ENCODE measurements around the gene EHD3.

The EHD3 gene

DNA sequence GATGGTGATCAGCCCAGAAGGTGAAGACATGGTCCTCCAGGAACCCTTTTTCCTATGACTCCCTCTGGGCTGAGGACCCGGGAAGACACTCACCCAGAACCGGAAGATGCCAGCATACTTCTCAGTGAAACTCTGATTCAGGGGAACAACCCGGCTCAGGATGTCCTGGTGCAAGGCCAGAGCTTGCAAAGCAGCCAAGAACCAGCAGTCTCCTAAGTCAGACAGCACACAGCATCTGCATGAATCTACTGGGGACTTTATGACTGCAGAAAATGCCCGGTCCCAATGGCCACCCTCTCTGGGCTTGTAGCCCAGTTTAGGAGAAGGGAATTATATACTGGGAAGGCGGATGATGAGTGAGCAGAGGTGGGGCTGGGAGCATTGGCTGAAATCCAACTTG, 31.9 kb upstream of the EHD3 start:
- H3K4me1 Mint-ChIP-seq: peaks cover under 1% of the 10 kb centered on the region
- H3K27me3 Mint-ChIP-seq: no peaks in the 10 kb centered on the region
- DNase-seq (ENCODE audit: low spot score in 2 of 2) (no peak), ATAC-seq (ENCODE audit: low read depth) (no peak)
- H3K4me3 Mint-ChIP-seq: no peak overlapping the region
- peaks cover 12% of the 10 kb centered on the region for H3K36me3 Mint-ChIP-seq
- H3K9me3 Mint-ChIP-seq: peaks cover 2% of the 10 kb centered on the region
- no peak overlapping the region for H3K27ac Mint-ChIP-seq

DNA sequence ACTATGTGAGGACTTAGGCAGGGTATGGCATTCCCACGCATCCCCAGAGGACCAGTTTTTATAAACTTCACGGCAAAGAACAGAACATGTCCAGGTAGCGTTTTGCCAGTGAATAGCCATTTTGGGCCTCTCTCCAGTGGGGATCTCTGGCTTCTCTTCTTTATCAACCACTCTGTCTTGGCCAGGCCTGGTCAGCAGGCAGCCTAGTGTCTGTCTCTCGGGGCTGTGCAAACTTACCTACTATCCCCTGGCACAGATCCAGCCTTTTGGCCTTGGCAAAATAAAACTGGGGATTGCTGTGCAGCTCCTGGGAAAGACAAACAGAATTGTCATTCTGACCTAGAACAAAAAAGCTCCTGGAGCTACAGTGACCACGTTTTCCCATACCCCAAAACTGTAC, 31.1 kb upstream of the EHD3 start:
- DNase-seq (ENCODE audit: low spot score in 2 of 2) (no peak), ATAC-seq (ENCODE audit: low read depth) (no peak)
- H3K27me3 Mint-ChIP-seq: no peaks in the 10 kb centered on the region
- H3K36me3 Mint-ChIP-seq: peaks cover 8% of the 10 kb centered on the region
- no peak overlapping the region for H3K4me3 Mint-ChIP-seq
- peaks cover 4% of the 10 kb centered on the region for H3K4me1 Mint-ChIP-seq
- H3K27ac Mint-ChIP-seq: no peak overlapping the region
- H3K9me3 Mint-ChIP-seq: peaks cover 2% of the 10 kb centered on the region

DNA sequence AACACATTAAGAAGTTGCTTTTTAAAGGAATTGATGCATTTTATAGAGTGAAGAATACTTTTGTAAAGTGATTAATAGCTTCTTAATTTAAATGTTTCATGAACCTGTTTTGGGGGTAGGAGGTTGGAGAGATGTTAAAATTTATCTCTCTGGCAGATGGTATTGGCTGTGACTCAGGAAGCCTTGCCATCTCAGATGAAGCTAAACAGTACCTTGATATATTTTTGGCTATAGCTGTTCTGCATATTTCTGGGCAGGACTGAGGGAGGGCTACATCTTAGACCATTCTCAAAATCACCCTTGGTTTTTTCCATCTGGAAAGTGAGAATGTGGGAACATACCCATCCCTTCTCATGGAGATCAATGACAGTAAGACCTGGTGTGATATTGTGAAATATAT, 30.0 kb upstream of the EHD3 start:
- Mint-ChIP-seq H3K4me1 (peaks cover 11% of the 10 kb centered on the region), H3K4me3 (no peak overlapping the region), H3K9me3 (peaks cover 1% of the 10 kb centered on the region), H3K27ac (no peak overlapping the region), H3K27me3 (no peaks in the 10 kb centered on the region), H3K36me3 (peaks cover 5% of the 10 kb centered on the region)
- no peak for ATAC-seq (ENCODE audit: low read depth)
- DNase-seq (ENCODE audit: low spot score in 2 of 2): no peak

DNA sequence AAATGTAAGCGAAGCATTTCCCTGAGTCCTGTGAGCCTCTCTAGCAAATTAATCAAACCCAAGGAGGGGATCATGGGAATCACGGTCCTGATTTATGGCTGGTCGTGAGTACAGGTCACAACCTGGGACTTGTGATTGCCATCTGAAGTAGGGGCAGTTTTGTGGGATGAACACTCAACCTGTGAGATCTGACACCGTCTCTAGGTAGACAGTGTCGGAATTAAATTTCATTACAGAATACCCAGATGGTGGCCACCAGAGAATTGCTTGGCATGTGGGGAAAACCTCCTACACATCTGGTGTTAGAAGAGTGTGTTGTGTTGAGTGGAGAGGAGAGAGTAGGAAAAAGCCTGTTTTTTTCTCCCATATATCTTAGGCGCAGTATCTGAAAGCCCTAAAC, 29.2 kb upstream of the EHD3 start:
- Mint-ChIP-seq H3K9me3 (no peaks in the 10 kb centered on the region), H3K4me3 (no peak overlapping the region), H3K27me3 (no peaks in the 10 kb centered on the region), H3K36me3 (peaks cover 2% of the 10 kb centered on the region), H3K4me1 (peaks cover 13% of the 10 kb centered on the region), H3K27ac (no peak overlapping the region)
- no peak for DNase-seq (ENCODE audit: low spot score in 2 of 2)
- ATAC-seq (ENCODE audit: low read depth): no peak

DNA sequence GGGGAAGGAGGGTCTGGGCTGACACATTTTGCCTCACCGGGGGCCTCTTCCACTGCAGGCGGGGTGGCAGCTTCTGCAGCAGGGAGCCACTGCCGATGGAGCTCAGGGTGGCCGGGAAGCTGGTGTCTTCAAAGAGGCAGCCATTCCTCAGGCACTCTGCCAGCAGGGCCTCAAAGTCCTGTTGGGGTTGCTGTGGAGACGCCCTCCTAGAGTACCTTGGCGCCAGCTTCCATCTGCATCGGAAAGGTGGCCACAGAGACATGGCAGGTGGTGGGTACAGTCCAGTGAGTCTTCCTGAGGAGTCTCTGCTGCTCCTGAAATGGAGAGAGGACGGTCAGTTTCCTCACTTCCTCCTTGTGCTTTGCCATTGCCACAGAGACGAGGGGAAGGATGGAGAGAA, 28.8 kb upstream of the EHD3 start:
- Mint-ChIP-seq H3K27me3 (no peaks in the 10 kb centered on the region), H3K4me3 (no peak overlapping the region), H3K9me3 (no peaks in the 10 kb centered on the region), H3K4me1 (peaks cover 13% of the 10 kb centered on the region), H3K36me3 (peaks cover 2% of the 10 kb centered on the region), H3K27ac (no peak overlapping the region)
- DNase-seq (ENCODE audit: low spot score in 2 of 2) (no peak), ATAC-seq (ENCODE audit: low read depth) (no peak)

DNA sequence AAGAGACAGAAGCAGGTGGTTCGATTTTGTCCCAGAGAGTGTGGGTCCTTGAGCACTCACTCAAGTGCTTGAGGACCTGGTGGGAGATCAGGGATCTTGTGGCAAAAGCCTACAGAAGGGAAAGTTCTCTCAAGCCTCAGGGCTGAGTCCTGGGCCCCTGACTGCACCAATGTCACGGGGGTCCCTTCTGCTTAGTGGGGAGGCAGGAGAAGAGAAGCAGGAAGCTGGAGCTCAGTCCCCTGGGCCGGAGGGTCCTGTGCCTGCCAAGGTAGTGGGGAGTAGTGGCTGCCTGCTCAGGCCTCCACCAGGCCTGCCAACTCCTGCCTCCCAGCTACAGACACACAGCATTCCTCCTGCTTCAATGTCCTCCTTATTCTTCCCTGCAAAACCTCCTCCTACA, 28.3 kb upstream of the EHD3 start:
- H3K27ac Mint-ChIP-seq: no peak overlapping the region
- DNase-seq (ENCODE audit: low spot score in 2 of 2) (no peak), ATAC-seq (ENCODE audit: low read depth) (no peak)
- H3K4me3 Mint-ChIP-seq: no peak overlapping the region
- peaks cover 2% of the 10 kb centered on the region for H3K36me3 Mint-ChIP-seq
- peaks cover 13% of the 10 kb centered on the region for H3K4me1 Mint-ChIP-seq
- no peaks in the 10 kb centered on the region for H3K9me3 Mint-ChIP-seq
- H3K27me3 Mint-ChIP-seq: no peaks in the 10 kb centered on the region

DNA sequence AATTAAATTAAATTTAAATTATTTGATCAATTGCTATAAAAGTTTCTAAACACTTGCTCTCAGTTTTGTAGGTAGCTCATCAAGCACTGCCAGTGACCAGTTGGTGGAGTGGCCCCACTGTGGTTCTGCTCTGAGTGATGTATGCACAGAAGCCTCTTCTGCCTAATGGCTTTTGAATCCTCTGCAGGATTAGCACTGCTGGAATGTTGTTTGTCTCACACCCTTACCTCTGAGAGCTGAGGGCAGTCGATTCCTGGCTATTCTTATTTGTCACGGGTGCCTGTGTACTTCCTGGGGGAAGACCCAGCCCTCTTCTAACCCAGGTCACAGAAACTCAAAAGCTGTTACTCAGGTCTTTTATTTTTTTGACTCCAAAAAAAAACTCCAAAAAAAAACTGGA, 26.2 kb upstream of the EHD3 start:
- peaks cover 15% of the 10 kb centered on the region for H3K4me1 Mint-ChIP-seq
- no peaks in the 10 kb centered on the region for H3K36me3 Mint-ChIP-seq
- peak; percentile 59 for ATAC-seq (ENCODE audit: low read depth)
- no peak overlapping the region for H3K27ac Mint-ChIP-seq
- no peak for DNase-seq (ENCODE audit: low spot score in 2 of 2)
- no peaks in the 10 kb centered on the region for H3K27me3 Mint-ChIP-seq
- no peaks in the 10 kb centered on the region for H3K9me3 Mint-ChIP-seq
- no peak overlapping the region for H3K4me3 Mint-ChIP-seq

DNA sequence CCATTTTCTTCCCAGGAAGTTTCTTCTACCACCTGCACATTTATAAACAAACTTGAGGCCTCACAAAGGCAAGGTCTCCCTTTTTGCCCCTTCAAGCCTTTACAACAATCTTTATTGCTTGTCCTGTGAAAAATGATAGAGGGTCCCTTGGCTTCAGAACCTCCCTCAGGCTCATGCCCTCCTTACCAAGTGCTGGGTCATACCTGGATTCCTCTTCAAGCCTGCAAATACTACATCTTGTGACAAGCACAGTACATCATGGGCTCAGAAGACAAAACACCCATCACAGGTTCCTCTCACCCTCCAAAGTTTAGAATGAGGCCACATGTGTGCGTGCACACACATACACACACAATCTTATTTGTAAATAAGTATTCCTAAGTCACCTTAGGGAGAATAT, 25.7 kb upstream of the EHD3 start:
- no peak for ATAC-seq (ENCODE audit: low read depth)
- no peaks in the 10 kb centered on the region for H3K27me3 Mint-ChIP-seq

DNA sequence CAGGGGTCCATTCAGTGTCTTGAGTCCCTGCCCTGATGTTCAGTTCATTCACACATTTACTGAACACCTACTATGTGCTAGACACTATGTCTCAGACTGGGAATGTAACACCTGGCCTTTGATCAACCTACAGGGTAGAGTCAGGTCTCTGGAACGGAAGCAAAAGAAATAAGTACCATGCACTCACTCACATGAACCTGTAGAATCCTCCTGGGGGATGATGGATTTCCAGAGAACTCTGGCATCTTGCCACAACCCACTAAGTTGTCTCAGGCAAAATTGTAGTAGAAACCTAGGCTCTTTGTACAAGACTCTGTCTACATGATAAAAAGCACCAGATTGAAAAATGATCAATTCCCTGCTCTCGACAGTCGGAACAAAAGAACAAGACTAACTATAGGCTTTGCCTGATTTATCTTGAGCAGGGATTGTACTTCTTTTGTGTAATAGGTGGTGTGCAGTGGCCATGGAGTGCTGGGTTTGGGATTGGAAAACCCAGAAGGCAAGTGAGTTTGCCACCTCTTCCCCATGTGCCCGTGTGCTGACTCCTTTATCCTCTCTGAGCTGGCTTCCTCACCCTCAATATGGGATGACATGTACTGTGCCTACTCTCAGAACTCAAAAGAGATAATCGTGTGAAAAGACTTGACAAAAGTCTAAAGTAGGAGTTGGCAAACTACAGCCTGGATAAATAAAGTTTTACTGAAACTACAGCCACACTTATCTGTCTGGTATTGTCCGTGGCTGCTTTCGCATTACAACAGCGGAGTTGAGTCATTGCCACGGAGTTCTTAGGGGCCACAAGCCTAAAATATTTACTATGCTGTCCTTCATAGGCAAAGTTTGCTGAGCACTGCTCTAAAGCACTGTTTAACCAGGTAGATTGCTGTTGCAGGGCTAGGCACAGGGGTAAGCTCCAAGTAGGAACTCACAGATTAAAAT, 21.0 kb upstream of the EHD3 start:
- H3K4me3 Mint-ChIP-seq: no peak overlapping the region
- no peaks in the 10 kb centered on the region for H3K9me3 Mint-ChIP-seq
- H3K4me1 Mint-ChIP-seq: peaks cover 49% of the 10 kb centered on the region
- no peaks in the 10 kb centered on the region for H3K36me3 Mint-ChIP-seq
- DNase-seq (ENCODE audit: low spot score in 2 of 2) (no peak), ATAC-seq (ENCODE audit: low read depth) (no peak)
- no peaks in the 10 kb centered on the region for H3K27me3 Mint-ChIP-seq
- H3K27ac Mint-ChIP-seq: no peak overlapping the region

More for the DNA sequence above, 25.7 kb upstream of the EHD3 start:
- DNase-seq (ENCODE audit: low spot score in 2 of 2): no peak
- Mint-ChIP-seq H3K9me3 (no peaks in the 10 kb centered on the region), H3K4me1 (peaks cover 15% of the 10 kb centered on the region), H3K36me3 (no peaks in the 10 kb centered on the region), H3K27ac (no peak overlapping the region), H3K4me3 (peak overlapping the region; percentile 9)

DNA sequence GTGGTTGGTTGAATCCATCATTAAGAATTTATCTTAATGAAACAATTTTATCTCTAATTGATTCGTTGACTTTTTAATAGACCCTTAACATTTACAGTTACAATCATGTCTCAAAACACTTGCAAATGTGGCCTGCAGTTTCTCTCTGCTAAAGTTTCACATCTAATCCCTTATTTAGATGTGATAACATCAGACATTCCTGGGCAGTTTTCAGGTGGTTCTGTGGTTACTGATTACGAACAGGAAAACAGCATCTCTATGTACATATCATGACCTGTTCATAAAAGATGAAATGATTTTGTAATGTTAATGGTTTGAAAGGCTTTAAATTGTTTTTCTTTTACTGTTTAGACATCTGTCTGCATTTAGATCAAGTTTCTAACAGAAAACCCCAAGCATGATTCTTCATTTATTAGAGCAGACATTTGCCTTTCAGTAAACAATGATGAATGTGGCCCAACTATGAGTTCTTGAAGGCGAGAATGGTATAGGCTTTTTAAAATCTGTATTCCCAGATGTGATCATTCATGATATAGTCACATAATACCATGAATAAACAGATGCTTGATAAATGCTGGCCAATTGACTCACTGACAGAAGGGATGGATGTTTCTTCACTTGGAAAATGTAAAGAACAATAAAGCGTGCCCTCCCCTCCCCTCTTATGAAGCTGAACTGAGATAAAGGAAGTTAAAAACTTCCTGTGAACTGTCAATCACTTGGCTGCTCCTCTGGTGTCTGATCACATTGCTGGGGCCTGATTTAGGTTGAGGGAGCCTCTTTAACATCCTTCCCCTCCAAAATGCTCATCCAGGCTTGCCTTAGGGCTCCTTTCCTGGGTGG, 20.1 kb upstream of the EHD3 start:
- peaks cover 51% of the 10 kb centered on the region for H3K4me1 Mint-ChIP-seq
- H3K9me3 Mint-ChIP-seq: no peaks in the 10 kb centered on the region
- H3K4me3 Mint-ChIP-seq: no peak overlapping the region
- H3K36me3 Mint-ChIP-seq: no peaks in the 10 kb centered on the region
- peak; percentile 59 for ATAC-seq (ENCODE audit: low read depth)
- DNase-seq (ENCODE audit: low spot score in 2 of 2): no peak
- no peaks in the 10 kb centered on the region for H3K27me3 Mint-ChIP-seq
- H3K27ac Mint-ChIP-seq: peak overlapping the region; percentile 59

DNA sequence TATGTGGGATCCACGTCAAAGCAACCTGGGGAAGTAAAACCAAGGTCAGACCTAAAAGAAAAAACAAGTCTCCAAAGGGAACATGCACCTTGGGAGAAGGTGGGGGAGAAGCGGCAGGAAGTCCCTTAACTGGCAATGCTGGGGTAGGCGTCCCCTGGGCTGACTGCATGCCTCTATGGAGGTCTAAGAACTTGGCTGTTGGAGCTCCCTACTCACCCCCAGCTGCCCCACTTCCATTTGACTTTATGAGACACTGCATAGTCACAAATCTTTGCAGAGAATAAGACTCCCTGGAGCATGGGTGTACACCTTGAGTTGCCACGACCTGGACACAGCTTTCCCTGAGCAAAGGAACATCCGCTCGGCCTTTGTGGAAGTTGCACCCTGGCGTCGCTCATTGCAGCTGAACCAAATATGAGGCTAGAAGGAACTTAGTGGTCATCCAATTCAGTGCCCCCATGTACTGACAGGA, 19.5 kb upstream of the EHD3 start:
- H3K4me3 Mint-ChIP-seq: no peak overlapping the region
- DNase-seq (ENCODE audit: low spot score in 2 of 2) (no peak), ATAC-seq (ENCODE audit: low read depth) (no peak)
- no peaks in the 10 kb centered on the region for H3K27me3 Mint-ChIP-seq
- no peaks in the 10 kb centered on the region for H3K9me3 Mint-ChIP-seq
- peak overlapping the region; percentile 59 for H3K27ac Mint-ChIP-seq
- no peaks in the 10 kb centered on the region for H3K36me3 Mint-ChIP-seq
- peaks cover 57% of the 10 kb centered on the region for H3K4me1 Mint-ChIP-seq

DNA sequence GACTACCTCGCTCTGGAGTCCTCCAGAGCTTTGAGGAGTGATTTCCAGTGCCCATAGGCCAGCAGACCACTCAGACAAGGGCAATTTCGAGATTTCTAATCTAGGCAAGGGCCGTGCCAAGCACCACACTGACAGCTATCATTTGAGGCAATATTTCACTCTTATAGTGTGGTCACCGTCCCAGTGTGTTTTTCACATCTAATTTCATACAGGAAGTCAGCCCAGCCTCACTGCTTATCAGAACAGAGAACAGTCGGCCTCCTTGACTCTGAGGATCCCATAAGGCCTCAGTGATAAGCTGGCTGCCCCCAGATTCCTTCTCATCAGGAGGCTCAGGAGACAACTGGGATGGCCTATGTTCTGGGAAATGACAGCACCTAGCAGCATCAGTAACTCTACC, 17.2 kb upstream of the EHD3 start:
- no peaks in the 10 kb centered on the region for H3K36me3 Mint-ChIP-seq
- DNase-seq (ENCODE audit: low spot score in 2 of 2): no peak
- H3K4me3 Mint-ChIP-seq: no peak overlapping the region
- H3K4me1 Mint-ChIP-seq: peaks cover 72% of the 10 kb centered on the region
- H3K27ac Mint-ChIP-seq: peak overlapping the region; percentile 98
- no peaks in the 10 kb centered on the region for H3K9me3 Mint-ChIP-seq
- H3K27me3 Mint-ChIP-seq: no peaks in the 10 kb centered on the region
- no peak for ATAC-seq (ENCODE audit: low read depth)

DNA sequence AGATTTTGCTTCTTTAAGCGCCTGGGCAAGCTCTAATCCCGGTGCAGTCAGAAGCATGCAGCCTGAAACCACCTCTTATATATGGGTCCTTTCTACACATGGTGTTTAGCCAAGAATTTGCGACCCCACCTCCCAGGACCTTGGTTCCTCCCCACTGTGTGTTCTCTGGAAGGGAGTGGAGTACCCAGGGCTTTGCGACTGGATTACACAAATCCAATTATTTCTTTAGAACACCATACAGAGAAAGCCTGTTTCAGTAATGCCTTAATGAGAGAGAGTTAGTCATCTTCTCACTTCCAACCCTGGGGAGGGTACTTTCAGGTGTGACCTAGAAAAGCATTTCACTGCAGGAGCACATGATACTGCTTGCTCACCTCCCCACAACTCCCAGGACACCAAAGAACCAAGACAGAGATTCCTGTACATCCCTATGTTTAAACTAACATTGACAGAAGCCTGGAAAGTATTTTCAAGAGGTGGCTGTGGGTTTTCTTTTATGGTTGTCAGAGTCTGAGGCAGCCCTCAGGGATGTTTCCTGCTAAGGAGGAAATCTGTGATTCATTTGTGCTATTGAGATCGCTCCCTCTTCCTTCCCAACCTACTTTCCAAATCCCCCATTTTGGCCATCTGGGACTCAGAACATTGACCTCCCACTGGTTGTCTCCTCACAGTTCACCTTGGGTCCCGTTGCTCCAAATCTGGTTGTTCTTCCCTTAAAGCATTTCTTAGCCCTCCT, 16.3 kb upstream of the EHD3 start, which contains the start of gene CAPN14:
Gene CAPN14 (minus strand): TSS at position 51 of the 736 bp plus-strand sequence. CDS start 12,068 bp downstream, outside the sequence.
- H3K9me3 Mint-ChIP-seq: no peaks in the 10 kb centered on the region
- H3K36me3 Mint-ChIP-seq: no peaks in the 10 kb centered on the region
- H3K27me3 Mint-ChIP-seq: no peaks in the 10 kb centered on the region
- ATAC-seq (ENCODE audit: low read depth) (no peak), DNase-seq (ENCODE audit: low spot score in 2 of 2) (no peak)
- peaks cover 79% of the 10 kb centered on the region for H3K4me1 Mint-ChIP-seq
- H3K27ac Mint-ChIP-seq: peak within 1 kb of the TSS; percentile 98
- H3K4me3 Mint-ChIP-seq: no peak within 1 kb of the TSS
